Kidney (tissue), 14 donors: ENCODE data around the gene PHETA1. TPM values are rescaled to one million over a fixed set of nuclear protein-coding genes. Genes with fewer than 3 reads are reported as not detected.
"Not testable (repeated sequence)": the region's sequence is repeated elsewhere in the genome, so short reads cannot be mapped to it uniquely, and the experiment has no call there.

ENCODE experiments used
- DNase-seq, 5 donors: peaks; one replicate each; pipeline ENCODE4 v3.0.0-alpha.2; 2013 to 2020
- FAIRE-seq: peaks from 2 replicates; lab custom pipeline; 2012; peaks lifted over from hg19 to GRCh38; lab: Jason Lieb, UNC
- H3K27ac ChIP-seq, 2 donors: one replicate each; pipeline ENCODE4 v1.7.0; 2013; ENCODE audit warnings: low read depth in 2 of 2, low read length in 2 of 2, inconsistent platforms in 1 of 2
- H3K27me3 ChIP-seq: one replicate; pipeline ENCODE4 v1.7.1; 2013; ENCODE audit warnings: low read length, inconsistent platforms; ENCODE audit not compliant: control insufficient read depth, insufficient read depth
- H3K36me3 ChIP-seq, 3 donors: one replicate each; pipeline versions ENCODE4 v1.7.0 to v1.7.1; 2013; ENCODE audit warnings: low read length in 3 of 3, control low read depth in 1 of 3, inconsistent platforms in 1 of 3; ENCODE audit not compliant: insufficient read depth in 3 of 3, control insufficient read depth in 2 of 3
- H3K4me1 ChIP-seq, 3 donors: one replicate each; pipeline versions ENCODE4 v1.7.0 to v1.7.1; 2013; ENCODE audit warnings: low read length in 3 of 3, inconsistent platforms in 1 of 3, low read depth in 1 of 3; ENCODE audit not compliant: control insufficient read depth in 2 of 3, insufficient read depth in 2 of 3
- H3K4me3 ChIP-seq, 3 donors: one replicate each; pipeline versions ENCODE4 v1.7.0 to v1.8.1; 2013; ENCODE audit warnings: low read length in 3 of 3, control low read depth in 1 of 3, inconsistent platforms in 1 of 3
- H3K9ac ChIP-seq, 3 donors: one replicate each; pipeline versions ENCODE4 v1.7.0 to v1.7.1; 2013; ENCODE audit warnings: low read length in 3 of 3, control low read depth in 1 of 3, inconsistent platforms in 1 of 3
- H3K9me3 ChIP-seq, 3 donors: one replicate each; pipeline versions ENCODE4 v1.7.0 to v1.7.1; 2013; ENCODE audit warnings: low read length in 3 of 3, control low read depth in 1 of 3, inconsistent platforms in 1 of 3; ENCODE audit not compliant: control insufficient read depth in 2 of 3, insufficient read depth in 1 of 3
- intact Hi-C: fragments of 100-400 bp; cut with DNase I; formaldehyde crosslinking; loops from one replicate; pipeline ENCODE4 v1.11.1; 2022
- polyA plus RNA-seq: library from polyadenylated mRNA; stranded (reverse); fragments of 350-450 nt; fragmentation: Illumina TruSeq; extraction: RNeasy Lipid Tissue Mini Kit (QIAGEN cat#74804); gene quantifications from one replicate; pipeline ENCODE4 v1.2.3, GENCODE V29; 2014; ENCODE audit warnings: low read depth, low replicate concordance; ENCODE audit not compliant: insufficient read depth
- total RNA-seq: library from RNA; stranded (reverse); fragmentation: NEBNext Ultra II Directional; extraction: Animal tissue kit (Norgen Biotek cat#: 25700); gene quantifications from one replicate; pipeline ENCODE4 v1.2.1, GENCODE V29; 2021
- TF ChIP-seq, protein P1 (sequence below): IDR thresholded peaks from 3 replicates; pipeline ENCODE4 v1.5.1; 2012; ENCODE audit warnings: mild to moderate bottlenecking, moderate library complexity, borderline replicate concordance; ENCODE audit not compliant: insufficient read depth; ENCODE audit errors: extremely low read depth
- donor health status: control.
- donor health status: control.
- donor health status: control.
- donor health status: control.
- donor health status: control.
- donor health status: DM: yes; HTN: yes; CAD: no.
- donor health status: Normal renal cell carcinoma (clear cell type).

PHETA1 gene
- total and polyA plus RNA-seq, 2 donors from 2014 or later = 6.3 to 19.0 TPM

GRCh38 chr12:111379942-111380554 lies 11.2 kb upstream of the PHETA1 start:
- no peaks in the 10 kb centered on the region for H3K9me3 ChIP-seq
- no peak overlapping the region for H3K27ac ChIP-seq
- H3K4me3 ChIP-seq = no peak overlapping the region
- DNase-seq (no peak), FAIRE-seq (no peak)
- no peaks in the 10 kb centered on the region for H3K4me1 ChIP-seq
- H3K36me3 ChIP-seq = no peaks in the 10 kb centered on the region
- no peak overlapping the region for H3K9ac ChIP-seq
- intact Hi-C loops = no loop called here
- TF ChIP-seq, protein P1, sequence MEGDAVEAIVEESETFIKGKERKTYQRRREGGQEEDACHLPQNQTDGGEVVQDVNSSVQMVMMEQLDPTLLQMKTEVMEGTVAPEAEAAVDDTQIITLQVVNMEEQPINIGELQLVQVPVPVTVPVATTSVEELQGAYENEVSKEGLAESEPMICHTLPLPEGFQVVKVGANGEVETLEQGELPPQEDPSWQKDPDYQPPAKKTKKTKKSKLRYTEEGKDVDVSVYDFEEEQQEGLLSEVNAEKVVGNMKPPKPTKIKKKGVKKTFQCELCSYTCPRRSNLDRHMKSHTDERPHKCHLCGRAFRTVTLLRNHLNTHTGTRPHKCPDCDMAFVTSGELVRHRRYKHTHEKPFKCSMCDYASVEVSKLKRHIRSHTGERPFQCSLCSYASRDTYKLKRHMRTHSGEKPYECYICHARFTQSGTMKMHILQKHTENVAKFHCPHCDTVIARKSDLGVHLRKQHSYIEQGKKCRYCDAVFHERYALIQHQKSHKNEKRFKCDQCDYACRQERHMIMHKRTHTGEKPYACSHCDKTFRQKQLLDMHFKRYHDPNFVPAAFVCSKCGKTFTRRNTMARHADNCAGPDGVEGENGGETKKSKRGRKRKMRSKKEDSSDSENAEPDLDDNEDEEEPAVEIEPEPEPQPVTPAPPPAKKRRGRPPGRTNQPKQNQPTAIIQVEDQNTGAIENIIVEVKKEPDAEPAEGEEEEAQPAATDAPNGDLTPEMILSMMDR = no peak
- no peaks in the 10 kb centered on the region for H3K27me3 ChIP-seq

- H3K9ac ChIP-seq = no peak overlapping the region
- H3K9me3 ChIP-seq = no peaks in the 10 kb centered on the region
- H3K4me1 ChIP-seq = no peaks in the 10 kb centered on the region
- DNase-seq = no peak
- no peak for FAIRE-seq
- H3K36me3 ChIP-seq = no peaks in the 10 kb centered on the region
- no peak overlapping the region for H3K4me3 ChIP-seq
- H3K27me3 ChIP-seq = no peaks in the 10 kb centered on the region
- TF ChIP-seq, protein P1 = no peak
- H3K27ac ChIP-seq = no peak overlapping the region
- intact Hi-C loops = no loop called here
Observed at GRCh38 chr12:111377440-111377839, 8.5 kb upstream of the PHETA1 start.

DNA sequence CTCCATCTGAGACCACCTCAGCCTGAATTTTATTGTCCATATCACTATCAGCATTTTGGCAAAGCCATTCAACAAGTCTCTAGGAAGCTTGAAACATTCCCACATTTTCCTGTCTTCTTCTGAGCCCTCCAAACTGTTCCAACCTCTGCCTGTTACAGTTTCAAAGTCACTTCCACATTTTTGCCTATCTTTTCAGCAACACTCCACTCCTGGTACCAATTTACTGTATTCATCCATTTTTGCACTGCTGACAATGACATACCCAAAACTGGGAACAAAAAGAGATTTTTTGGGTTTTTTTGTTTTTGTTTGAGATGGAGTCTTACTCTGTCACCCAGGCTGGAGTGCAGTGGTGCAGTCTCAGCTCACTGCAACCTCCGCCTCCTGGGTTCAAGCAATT lies 4.3 kb upstream of the PHETA1 start:
- intact Hi-C loops, H3K27me3 ChIP-seq, DNase-seq, FAIRE-seq, H3K9ac ChIP-seq, H3K4me1 ChIP-seq, H3K36me3 ChIP-seq, H3K4me3 ChIP-seq, H3K27ac ChIP-seq, H3K9me3 ChIP-seq: not testable (repeated sequence)

DNA sequence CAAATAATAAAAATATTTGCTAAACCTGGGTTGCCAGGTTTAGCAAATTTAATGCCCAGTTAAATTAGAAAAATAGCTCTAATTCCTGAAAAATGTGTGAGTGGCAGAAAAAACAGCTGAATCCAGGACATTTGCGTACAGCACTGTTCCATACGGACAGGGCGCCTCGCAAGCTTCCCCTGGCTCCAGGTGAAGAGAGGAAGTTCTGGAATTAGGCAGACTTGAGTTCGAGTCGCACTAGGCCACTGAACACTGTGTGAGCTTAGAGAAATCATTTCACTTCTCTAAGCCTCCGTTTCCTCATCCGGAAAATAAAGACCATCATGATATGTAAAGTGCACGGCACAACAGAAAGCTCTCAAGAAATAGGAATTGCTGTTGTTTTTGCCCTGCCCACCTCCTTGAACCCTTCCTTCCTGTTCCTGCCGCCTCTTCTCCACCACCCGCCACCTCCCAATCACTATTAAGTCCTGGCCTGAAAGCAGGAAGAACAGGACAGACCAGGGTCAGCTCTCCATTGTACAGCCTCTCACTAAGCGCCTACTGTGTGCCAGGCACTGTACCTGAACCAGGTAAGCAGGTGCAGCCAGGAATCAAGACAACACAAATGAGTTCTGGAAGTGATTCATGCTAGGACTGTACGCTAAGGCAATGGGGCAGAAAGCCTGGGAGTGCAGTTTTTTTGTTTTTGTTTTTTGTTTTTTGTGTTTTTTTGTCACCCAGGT lies 763 bp upstream of the PHETA1 start:
- TF ChIP-seq, protein P1 = no peak
- intact Hi-C loops = no loop called here

More for the DNA sequence above, 763 bp upstream of the PHETA1 start:
- Histone ChIP-seq H3K27ac (no peak overlapping the region), H3K4me1 (peaks cover 0 to 16% (median 13%) of the 10 kb centered on the region in 3 donors), H3K4me3 (peak overlapping the region; percentile 41 to 91 (median 61)), H3K9me3 (no peaks in the 10 kb centered on the region), H3K27me3 (no peaks in the 10 kb centered on the region), H3K9ac (peak overlapping the region; percentile 18 to 70 (median 51)), H3K36me3 (no peaks in the 10 kb centered on the region)
- FAIRE-seq (no peak), DNase-seq (no peak)
